ENCODE measurements around the gene FTL.
A peak's percentile ranks its signal among the peaks of the same experiment; 100 is the strongest.

FTL gene

DNA sequence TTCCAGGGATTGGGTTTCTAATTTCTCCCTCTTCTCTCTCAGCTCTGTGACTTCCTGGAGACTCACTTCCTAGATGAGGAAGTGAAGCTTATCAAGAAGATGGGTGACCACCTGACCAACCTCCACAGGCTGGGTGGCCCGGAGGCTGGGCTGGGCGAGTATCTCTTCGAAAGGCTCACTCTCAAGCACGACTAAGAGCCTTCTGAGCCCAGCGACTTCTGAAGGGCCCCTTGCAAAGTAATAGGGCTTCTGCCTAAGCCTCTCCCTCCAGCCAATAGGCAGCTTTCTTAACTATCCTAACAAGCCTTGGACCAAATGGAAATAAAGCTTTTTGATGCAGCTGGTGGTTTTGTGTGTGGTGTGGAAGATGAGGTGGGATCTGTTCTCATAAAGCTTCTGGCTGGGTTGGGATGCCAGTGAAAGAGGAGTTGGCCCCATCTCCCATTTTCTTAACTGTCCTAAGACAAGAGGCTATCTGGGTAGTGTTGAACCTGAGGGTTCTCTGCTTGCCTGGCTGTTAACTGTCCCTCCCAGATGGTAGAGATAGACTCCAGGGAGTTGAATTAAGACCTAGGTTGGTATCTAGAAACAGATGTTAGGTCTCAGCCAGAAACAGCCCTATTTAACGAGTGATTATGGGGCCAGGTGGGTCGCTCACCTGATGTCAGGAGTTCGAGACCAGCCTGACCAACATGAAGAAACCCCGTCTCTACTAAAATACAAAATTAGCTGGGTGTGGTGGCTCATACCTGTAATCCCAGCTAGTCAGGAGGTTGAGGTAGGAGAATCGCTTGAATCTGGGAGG, 1.6 kb downstream of the FTL start:
- no peak for DNase-seq

DNA sequence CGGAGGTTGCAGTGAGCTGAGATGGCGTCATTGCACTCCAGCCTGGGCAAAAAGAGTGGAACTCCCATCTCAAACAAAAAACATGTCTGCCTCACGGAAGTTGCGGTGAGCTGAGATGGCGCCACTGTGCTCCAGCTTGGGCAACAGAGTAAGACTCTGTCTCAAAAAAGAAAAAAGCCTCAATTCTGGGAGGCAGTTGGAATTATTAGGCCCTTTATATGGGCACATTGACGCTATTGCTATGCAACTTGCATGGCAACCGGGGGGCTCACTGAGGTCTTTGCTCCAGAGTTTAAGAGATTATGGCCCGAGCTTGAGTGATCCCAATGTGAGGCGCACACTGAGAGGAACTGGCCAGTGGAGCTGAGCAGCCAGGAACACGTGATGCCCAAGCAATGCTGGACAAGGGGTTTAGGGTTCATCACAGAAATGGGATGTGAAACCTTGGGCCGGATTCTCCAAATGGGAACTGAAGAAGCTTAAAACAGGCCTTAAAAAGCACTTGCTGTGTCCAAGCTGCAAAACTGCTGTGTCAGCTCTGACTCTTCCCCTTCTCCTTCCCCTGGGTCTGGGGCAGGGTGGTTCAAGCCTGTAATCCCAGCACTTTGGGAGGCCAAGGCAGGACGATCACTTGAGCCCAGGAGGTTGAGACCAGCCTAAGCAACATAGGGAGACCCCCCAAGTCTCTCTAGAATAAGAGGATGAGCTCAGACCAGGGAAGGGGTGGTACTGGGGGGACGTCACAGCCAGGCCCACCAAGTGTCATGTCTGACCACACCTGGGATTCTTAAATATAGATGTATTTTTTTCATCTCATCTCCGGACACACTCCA, 2.5 kb downstream of the FTL start:
- DNase-seq: no peak

DNA sequence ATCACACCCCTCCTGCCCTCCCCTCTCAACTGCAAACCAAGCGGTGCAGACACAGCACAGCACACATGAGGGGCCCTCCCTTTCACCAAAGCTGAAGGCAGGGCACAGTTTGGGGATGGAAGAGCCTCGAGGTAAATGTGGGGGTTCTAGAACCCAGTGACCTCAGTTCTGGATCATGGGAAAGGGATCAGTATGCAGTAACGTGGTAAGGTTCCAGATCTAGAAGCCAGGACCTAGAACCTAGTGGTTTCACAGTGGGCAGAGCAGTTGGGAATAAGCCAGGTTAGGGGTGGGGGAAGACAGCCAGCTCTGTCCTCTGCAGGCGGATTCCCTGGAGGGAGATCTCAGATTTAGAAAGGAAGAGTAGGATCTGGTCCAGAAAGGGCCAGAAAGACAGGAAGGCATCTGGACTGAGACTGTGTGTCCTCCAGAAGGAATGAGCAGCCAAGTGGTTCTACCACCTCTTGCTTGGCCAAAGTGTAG, 3.1 kb downstream of the FTL start:
- DNase-seq: no peak

DNA sequence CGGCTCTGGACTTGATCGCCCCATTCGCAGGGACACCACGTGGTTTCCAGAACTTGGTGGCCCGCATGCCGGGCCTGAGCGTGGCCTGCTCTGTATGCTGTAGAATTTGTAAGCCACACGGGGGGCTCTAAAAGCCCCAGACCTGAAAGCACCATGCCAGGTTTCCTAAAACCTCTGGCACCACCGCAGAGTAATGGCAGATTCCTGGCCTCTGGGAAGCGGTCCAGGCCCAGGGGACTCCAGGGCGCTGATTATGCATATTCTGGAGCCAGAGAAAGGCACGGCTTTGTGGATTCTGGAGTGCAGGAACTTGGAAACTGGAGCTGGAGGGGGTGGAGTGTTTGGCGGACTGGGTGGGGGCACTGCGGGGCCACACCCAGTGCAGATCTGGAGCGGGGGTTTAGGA, 3.7 kb downstream of the FTL start:
- no peak for DNase-seq

DNA sequence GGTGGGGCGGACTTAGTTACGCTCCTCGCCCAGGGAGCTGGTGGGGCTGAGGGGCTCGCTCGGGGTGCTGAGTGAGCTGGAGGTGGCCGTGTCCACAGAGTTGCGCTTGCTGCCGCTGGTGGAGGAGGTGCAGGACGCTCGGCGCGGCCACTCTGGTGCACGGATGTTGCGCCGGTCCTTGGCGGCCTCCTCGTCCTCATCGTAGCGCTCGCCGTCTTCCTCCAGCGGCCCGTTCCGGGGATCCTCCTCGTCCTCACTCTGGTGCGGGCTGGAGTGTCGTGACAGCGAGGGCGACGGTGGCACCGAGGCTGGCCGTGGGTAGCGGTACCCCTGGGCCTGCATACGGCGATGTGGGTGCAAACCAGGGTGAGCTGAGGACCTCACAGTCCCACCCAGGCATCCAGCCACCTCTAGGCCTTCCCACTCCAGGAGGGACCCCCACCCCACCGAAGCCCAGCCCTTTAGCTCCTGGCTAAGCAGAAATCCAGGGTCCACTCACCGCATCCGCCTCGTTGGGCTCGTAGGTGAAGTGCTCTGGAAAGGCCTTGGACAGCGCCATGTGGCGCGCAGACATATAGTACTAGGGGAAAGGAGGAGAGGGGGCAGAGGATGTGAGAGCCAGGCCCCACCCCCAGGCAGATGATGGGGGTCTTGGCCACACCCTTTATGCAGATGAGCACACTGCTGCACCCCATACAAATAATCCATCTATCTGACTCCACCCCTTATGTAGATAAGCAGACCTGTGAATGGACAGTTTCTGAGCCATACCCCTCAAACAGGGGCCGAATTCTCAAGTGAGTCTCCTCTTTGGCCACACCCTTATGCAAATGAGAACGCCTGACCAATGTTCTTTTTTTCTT, 4.4 kb downstream of the FTL start:
- DNase-seq: no peak

DNA sequence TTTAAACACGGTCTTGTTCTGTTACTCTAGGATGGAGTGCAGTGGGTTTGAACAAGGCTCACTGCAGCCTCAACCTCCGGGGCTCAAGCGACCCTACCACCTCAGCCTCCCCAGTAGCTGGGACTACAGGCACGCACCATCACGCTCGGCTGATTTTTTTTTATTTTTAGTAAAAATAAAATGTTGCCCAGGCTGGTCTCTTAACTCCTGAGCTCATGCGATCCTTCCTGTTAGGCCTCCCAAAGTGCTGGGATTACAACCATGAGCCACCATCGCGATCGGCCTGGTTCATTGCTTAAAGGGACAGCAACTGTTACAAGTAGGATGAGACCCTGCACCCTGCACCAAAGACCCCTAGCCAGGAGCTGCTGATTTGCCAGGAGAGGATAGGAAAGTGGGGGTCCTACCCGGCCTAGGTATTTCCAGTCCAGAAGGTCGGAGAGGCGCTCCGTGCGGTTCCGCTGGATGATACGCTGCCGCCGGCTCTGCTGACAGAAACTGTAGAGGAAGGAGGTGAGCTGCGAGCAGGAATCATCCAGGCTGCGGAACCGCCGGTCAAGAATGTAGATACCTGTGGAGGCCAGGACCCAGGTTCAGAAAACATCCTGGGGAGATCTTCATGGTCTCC, 5.1 kb downstream of the FTL start:
- no peak for DNase-seq

DNA sequence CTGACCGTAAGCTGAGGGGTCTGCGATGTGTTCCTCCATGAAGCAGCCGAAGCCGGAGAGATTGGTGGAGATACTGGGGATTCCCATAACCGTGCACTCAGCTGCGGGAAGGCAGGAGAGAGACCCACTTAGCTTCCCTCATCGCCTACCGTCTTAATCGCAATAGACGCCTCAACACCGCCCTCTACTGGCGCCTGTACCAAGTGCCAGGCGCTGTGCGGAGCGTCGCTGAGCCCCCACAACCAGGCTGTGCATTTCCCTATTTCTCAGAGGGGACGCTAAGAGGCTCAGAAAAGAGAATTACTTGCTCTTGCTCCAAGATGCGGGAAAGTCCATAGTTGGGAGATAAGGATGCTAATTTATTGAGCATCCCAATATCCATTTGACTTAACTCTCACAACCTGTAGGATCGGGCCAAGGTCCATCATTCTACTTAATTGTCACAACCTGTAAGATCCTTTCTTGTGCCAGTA, 5.8 kb downstream of the FTL start:
- peak; percentile 11 for DNase-seq

DNA sequence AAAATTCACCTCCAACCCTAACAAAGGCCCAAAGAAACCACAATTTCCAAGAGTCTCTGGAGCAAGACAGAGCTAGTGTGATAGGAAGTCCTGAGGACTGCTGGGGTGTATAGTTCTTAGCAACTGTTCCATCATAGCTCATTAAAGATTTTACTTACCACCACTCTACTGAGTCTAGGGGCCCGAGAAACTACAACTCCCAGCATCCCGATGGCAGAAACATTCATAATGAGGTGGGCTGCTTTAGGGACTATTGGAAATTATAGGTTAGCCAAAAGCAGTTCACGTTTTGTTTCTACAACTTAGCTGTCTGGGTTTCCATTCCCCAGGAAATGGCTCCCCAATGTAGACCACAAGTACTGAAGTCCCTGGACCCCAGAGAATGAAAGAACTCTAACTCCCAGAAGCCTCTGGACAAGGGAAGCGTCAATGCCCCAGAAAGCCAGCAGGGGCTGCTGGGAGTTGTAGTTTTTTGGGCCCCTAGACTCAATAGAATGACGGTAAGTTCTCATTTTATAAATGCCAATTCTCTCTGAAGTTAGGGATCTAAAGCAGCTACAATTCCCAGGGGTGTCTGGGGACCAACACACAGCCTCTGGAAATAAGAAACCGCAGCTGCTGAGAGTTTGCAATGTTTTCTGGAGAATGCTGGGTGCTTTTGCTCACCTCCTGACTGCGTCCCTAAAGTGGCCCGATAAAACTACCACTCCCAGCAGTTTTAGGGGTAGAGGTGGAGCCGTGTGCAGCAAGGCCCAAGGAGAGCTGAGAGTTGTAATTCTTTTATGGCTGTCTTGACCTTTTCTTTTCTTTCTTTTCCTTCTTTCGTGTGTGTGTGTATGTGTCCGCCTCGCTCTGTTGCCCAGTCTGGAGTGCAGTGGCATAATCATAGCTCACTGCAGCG, 11.1 kb downstream of the FTL start:
- no peak for DNase-seq

DNA sequence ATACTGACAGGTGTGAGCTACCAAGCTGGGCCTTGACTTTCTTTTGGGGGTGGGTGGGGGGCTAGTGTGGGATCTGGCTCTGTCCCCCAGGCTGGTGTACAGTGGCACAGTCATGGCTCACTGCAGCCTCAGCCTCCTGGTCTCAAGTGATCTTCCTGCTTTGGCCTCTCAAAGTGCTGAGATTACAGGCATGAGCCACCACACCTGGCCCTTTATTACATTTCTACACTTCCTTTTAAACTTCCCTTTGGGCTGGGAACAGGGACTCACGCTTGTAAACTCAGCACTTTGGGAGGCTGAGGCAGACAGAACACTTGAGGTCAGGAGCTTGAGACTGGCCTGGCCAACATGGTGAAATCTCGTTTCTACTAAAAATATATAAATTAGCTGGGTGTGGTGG, 12.0 kb downstream of the FTL start:
- no peak for DNase-seq

DNA sequence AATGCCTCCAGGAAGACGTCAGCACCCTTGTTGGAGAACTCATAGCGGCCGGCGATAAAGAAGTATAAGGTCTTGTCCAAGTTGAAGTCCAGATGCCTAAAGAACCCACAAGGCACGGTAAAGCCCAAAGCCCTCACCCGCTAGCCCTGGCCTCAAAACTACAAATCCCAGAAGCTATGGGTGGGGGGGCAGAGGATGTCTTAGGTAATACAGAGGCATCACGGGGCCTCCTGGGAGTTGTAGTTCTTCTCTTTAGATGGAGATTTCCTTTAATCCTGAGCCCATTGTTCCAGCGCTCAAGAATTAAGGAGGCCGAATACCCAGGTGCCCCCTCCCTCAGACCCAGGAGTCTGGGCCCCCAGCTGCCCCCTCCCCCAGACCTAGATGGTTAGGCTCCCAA, 17.2 kb downstream of the FTL start:
- no peak for DNase-seq

DNA sequence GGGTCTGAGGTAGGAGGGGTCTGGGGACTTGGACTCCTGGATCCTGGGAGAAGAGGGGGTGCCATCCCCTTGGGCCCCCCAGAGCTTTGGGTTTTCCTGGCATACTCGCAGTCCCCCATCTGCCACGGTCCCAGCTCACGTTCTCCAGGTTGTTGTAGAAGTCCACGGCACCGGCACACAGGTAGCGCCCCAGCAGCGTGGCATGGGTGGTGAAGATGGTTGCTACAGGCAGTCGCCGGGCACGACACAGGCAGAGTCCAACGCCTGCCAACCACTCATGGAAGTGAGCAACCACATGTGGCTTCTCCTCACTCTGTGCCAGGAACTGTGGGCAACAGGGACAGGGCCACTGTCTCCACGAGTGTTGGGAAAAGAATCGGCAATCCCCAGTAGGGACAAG, 20.6 kb downstream of the FTL start:
- DNase-seq: no peak

DNA sequence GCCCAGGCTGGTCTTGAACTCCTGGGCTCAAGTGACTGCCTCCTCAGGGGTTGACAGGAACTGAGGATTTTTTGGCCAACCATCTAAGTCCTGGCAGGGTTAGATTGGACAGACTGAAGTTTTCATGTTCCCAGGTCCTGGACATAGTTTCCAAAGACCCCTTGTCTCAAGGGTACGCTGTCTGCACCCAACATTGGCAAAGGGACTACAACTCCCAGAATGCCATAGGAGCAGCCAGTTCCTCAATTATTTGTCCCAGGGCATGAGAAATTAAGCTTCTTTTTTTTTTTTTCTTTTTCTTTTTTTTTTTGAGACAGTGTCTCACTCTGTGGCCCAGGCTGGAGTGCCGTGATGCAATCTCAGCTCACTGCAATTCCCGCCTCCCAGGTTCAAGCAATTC, 21.1 kb downstream of the FTL start:
- no peak for DNase-seq

DNA sequence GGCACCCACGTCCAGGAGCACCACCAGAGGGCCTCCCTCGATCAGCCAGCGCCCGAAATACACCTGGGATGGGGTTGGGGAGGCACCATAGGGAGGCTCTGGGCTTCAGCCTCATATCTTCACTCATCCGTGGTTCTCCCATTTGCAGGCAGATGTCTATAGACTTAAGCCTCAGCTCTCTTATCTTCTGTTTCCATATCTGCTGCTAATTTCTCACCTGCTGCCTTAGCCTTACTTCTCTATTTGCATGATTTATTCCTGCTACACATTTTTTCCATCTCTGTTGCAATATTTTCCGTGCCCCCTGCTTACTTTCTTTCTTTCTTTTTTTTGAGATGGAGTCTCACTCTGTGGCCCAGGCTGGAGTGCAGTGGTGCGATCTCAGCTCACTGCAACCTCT, 22.2 kb downstream of the FTL start:
- DNase-seq: no peak

DNA sequence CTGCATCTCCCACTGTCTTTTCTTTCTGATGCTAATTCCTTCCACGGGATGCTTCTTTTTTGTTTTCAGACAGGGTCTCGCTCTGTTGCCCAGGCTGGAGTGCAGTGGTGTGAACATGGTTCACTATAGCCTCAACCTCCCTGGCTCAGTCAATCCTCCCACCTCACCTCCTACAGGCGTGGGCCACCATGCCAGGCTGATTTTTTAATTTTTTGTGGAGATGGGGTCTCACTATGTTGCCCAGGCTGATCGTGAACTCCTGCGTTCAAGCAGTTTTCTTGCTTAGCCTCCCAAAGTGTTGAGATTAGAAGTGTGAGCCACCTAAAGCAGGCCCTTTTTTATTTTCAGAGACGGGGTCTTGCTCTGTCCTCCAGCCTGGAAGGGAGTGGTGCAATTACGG, 23.2 kb downstream of the FTL start:
- DNase-seq: no peak

DNA sequence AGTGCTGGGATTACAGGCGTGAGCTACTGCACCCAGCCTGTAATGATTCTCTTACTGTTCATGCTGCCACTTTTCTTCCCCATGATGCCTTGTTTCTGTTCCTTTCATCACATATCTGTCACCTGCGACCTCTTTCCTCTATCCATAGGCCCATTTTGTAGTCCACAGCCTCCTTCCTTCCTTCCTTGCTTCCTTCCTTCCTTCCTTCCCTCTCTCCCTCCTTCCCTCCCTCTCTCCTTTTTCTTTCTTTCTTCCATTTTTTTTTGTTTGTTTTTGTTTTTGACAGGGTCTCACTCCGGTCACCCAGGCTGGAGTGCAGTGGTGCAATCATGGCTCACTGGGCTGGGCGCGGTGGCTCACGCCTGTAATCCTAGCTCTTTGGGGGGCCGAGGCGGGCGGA, 23.8 kb downstream of the FTL start:
- DNase-seq: no peak

DNA sequence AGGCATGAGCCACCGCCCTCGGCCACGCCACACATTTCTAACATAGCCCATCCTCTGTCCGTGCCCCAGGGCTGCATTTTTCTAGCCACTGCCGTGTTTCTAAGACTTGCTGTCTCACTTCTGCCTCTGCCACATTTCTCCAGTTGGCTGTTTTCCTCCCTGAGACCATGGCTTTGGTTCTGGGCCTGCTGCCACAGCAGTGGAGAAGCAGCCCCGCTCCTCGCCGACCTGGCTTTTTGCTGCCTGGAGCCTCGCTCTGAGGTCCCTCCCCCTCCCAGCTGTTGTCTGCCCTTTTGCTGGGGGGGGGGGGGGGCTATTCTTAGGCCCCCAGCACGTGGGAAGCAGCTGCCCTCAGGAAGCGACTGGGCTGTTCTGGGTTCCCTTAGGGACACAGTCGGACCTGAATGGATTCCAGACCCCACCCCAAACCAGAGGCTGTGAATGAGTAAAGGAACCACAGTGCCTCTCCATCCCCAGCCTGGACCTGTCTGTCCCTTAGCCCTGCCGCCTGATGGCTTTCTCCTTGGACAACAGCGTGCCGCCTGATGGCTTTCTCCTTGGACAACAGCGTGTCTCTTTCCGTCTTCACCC, 24.7 kb downstream of the FTL start:
- no peak for DNase-seq

DNA sequence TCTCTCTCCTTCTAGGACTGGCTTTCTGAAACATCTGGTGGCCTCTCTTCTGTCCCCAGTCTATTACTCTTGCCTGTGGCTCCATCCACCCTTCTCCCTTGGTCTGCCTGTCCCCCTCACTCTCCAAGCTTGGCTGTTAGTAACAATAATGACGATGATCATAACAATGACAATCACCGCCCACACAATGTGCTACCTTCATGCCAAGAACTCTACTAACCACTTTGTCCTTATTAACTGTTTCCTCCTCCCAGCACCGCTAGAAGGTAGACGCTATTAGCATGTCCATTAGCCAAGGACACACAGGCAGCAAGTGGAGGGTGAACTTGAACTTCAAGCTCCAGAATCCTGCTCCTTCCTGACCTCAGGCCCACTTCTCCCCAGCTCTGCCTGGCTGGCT, 25.3 kb downstream of the FTL start:
- DNase-seq: no peak

DNA sequence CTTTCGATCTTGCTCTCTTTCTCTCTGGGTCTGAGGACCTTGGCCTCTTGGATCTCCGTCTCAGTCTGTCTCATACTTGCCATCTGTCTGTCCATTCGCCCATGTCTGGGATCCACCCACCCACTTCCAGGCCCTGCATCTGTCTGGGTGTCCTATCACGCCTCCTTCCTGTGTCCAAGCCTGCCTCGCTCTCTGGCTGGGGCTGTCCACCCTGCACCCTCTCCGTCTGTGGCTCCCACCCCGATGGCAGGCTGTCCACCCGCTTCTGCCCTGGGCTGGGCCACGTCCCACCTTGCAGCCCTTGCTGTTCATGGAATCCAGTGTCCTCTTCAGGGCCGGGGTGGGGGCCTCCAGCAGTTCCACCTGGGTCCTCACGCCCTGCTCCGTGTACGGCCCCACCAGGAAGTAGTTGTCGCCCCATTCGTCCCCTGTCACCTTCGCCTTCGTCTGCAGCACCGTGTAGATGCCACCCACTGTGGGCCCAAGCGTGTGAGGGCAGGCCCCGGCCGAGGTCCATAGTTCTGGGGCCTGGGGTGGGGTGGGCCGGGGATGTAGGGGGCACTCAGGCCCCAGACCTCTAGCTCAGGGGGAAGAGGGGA, 26.0 kb downstream of the FTL start:
- DNase-seq: no peak

DNA sequence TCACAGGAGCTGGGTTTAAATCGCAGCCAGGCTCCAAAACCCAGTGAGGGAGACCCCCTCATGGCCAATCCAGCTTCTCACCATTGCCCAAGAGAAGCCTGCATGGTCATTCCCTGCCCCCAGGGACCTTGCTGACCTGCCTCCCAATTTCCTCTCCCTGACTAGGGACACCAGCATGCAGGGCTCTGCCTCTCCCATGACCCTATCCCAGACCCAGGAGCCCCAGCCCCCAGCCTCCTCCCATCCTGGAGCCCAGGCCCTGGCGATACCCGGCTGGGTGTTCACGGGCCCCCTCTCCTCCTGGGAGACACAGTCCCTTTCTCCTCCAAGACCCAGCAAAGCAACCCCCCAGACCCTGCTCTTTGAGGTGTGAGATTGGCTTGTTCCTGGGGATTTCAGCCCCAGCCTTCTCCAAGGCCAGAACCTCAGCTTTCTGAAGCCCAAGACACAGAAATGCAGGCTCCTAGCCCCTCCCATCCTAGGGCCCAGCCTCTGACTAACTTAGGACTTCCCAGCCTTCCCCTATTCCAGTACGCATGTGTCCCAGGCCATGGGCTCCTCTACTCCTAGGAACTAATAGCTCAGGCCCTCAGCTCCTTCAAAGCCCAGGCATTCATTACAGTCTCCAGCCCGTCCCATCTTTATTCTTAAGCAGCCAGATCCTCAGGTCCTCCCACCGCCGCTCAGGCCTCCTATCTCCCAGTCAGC, 26.9 kb downstream of the FTL start:
- no peak for DNase-seq

DNA sequence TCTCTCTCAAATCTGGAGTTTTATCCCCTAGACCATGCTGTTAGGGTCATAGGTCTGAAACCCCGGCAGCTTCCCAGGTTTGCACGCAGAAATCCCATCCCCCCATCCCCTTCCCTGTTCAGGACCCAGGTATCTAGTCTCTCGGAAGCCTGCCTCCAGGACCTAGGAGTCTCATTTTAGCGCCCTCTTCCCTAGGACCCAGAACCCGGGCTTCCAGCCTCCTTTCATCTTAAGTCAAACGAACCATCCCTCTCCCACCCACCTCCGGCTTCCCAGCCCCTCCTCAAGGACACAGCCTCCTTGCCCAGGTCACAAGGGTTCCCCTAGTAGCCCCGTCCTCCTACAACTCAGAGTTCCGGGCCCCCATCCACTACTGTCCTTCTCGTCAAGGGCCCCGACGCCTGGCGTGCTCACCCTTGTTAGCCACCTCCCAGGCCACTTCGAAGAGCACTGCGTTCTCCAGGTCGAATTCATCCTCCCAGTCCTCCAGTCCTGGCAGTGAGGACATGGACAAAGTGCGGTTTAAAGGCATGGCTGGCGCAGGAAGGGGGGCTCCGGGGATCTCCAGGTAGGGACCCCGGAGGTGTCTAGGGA, 27.6 kb downstream of the FTL start:
- DNase-seq: no peak
